ENCODE measurements around the gene TMEM54.

DNA sequence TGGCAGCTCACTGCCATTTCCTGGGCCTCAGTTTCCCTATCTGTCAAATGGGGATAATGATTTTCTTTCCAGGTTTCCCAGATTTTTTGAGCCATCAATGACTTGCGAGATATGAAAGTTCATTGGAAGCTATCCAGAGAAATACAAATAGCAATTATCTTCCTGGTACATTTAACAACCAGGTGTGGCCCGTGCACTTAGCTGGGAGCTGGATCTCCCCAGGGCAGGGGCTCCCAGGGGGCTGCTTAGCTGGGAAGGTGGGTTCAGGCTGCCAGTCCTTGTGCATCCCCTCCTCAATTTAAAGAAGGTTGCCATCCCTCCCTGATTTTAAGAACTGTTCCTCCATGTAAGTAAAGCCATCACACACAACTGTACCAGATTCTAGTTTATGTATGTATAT lies 3.6 kb upstream of the TMEM54 start:
- TF ChIP-seq, protein P1, sequence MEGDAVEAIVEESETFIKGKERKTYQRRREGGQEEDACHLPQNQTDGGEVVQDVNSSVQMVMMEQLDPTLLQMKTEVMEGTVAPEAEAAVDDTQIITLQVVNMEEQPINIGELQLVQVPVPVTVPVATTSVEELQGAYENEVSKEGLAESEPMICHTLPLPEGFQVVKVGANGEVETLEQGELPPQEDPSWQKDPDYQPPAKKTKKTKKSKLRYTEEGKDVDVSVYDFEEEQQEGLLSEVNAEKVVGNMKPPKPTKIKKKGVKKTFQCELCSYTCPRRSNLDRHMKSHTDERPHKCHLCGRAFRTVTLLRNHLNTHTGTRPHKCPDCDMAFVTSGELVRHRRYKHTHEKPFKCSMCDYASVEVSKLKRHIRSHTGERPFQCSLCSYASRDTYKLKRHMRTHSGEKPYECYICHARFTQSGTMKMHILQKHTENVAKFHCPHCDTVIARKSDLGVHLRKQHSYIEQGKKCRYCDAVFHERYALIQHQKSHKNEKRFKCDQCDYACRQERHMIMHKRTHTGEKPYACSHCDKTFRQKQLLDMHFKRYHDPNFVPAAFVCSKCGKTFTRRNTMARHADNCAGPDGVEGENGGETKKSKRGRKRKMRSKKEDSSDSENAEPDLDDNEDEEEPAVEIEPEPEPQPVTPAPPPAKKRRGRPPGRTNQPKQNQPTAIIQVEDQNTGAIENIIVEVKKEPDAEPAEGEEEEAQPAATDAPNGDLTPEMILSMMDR (conservative IDR thresholded peaks at IDR 0.05 in 1 of 2, IDR thresholded peaks at IDR 0.05 in 1 of 2; ENCODE audit: extremely low read depth in 1 of 2, insufficient read depth in 1 of 2, low read depth in 1 of 2, low read length in 2 of 2): no peak
- no peak for TF ChIP-seq EZH2 (IDR thresholded peaks at IDR 0.05; ENCODE audit: borderline replicate concordance, low read length)

Measured in mammary epithelial cell (primary cell).